Right atrium auricular region (tissue), 2 donors: Measurements from ENCODE around the gene RCAN1. TPM values are rescaled to one million over a fixed set of nuclear protein-coding genes. Genes with fewer than 3 reads are reported as not detected.

ENCODE experiments used
- DNase-seq: peaks from one replicate; pipeline ENCODE4 v3.0.0-alpha.2; 2019; ENCODE audit warnings: low spot score
- H3K27ac ChIP-seq, 2 donors: fragments of 200-600 bp; sonication (generic); 1 replicate in 1 of 2; 2 replicates in 1 of 2; pipeline ENCODE4 v1.5.1; 2016 to 2019
- H3K27me3 ChIP-seq, 2 donors: fragments of 200-600 bp; sonication (generic); one replicate each; pipeline versions ENCODE4 v1.5.1 to v1.6.0; 2017 to 2019
- H3K36me3 ChIP-seq: fragments of 200-600 bp; sonication (generic); one replicate; pipeline ENCODE4 v1.5.1; 2016
- H3K4me1 ChIP-seq, 2 donors: fragments of 200-600 bp; sonication (generic); one replicate each; pipeline versions ENCODE4 v1.5.1 to v1.6.0; 2017 to 2019
- H3K4me3 ChIP-seq, 2 donors: fragments of 200-600 bp; sonication (generic); 1 replicate in 1 of 2; 2 replicates in 1 of 2; pipeline ENCODE4 v1.5.1; 2017 to 2019; ENCODE audit warnings: mild to moderate bottlenecking in 1 of 2, moderate library complexity in 1 of 2
- H3K9me3 ChIP-seq, 2 donors: fragments of 200-600 bp; sonication (generic); one replicate each; pipeline ENCODE4 v1.5.1; 2019
- CTCF ChIP-seq, 2 donors: fragments of 200-600 bp; sonication (generic); IDR thresholded peaks; one replicate each; pipeline ENCODE4 v1.5.1; 2019; ENCODE audit warnings: antibody characterized with exemption in 2 of 2
- total RNA-seq, 2 donors: library from RNA; depleted of rRNA; stranded (reverse); fragments of >200 nt; gene quantifications; one replicate each; pipeline ENCODE4 v1.1.0, GENCODE V29; 2016

RCAN1 gene
- total RNA-seq, 2 donors from 2014 or later, result 26.1 to 38.0 TPM

DNA sequence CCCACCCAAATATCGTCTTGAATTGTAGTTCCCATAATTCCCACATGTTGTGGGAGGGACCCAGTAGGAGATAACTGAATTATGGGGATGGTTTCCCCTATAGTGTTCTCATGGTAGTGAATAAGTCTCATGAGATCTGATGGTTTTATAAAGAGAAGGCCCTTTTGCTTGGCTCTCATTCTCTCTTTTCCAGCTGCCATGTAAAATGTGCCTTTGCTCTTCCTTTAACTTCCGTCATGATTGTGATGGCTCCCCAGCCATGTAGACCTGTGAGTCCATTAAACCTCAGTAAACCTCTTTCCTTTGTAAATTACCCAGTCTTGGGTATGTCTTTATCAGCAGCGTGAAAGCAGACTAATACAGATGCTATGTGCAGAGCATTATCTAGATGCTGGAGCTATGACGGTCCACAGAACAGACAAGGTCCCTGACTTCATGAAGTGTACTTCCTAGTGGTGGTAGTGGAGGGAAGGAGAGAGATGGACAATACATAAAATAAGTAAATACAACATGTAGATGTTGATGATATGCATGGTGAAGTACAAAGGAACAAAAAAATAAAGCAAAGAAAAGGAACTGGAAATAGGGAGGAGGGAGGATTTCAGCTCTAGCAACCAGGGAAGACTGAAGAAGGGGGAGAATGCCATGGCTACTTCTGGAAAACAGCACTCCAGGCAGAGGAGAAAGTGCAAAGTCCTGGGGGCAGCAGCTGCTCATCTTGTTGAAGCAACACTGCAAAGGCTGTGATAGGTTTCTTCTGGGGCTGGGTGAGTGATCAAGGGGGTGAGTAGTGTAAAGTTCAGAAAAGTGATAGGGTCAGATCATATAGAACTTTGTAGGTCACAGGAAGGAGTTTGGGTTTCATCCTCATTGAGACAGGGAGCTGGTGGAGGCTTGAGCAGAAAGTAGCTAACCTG lies 6.8 kb upstream of the RCAN1 start:
- DNase-seq, result no peak
- no peak overlapping the region for H3K27ac ChIP-seq

DNA sequence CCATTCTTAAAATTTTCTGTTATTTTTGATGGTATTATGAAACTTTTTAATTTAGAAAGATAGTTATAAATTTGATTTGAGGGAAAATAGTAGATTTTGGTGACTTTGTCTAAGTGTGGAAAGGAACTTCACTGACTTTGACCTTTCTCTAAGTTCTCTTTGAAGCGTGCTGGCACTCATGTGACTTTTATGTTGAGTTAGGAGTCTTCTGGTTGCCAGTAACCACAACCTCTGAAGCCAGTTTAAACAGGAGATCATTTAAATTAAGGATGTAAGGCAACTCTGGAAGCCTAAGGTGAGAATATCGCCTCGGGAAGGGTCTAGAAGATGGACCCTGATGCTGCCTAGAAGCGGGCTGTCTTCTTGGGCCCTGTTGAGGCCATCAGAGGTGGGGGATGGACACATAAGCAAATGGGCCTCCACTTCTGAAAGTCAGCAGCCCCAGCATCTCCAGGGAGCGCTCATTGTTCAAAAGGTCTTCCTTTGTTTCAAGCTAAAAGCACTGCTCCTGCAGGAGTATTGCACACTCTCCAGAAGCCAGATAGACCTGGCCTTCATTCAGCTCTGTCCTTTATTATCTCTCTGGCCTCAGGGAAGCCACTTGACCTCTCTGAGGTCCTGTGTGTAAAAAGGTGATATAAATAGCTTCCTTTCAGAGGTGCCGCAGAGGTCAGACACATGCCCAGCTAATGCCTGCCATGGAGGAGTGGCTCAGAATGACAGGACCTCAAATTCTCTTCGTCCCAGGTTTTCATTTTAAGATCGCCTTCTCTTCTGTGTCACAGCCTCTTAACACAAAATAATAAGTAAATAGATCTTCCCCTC lies 5.1 kb upstream of the RCAN1 start:
- no peak for DNase-seq
- no peak for TF ChIP-seq CTCF (IDR thresholded peaks at IDR 0.05)
- peaks cover 0 to 8% of the 10 kb centered on the region in 2 donors for H3K4me1 ChIP-seq
- H3K36me3 ChIP-seq, result no peaks in the 10 kb centered on the region
- H3K9me3 ChIP-seq, result no peaks in the 10 kb centered on the region
- H3K4me3 ChIP-seq, result no peak overlapping the region
- H3K27ac ChIP-seq, result peak overlapping the region; percentile 64 to 70
- no peaks in the 10 kb centered on the region for H3K27me3 ChIP-seq

More for the DNA sequence above, 6.8 kb upstream of the RCAN1 start:
- Histone ChIP-seq H3K36me3 (no peaks in the 10 kb centered on the region), H3K4me1 (peaks cover 0 to 3% of the 10 kb centered on the region in 2 donors), H3K27me3 (no peaks in the 10 kb centered on the region), H3K4me3 (no peak overlapping the region), H3K9me3 (no peaks in the 10 kb centered on the region)
- no peak for TF ChIP-seq CTCF (IDR thresholded peaks at IDR 0.05)

DNA sequence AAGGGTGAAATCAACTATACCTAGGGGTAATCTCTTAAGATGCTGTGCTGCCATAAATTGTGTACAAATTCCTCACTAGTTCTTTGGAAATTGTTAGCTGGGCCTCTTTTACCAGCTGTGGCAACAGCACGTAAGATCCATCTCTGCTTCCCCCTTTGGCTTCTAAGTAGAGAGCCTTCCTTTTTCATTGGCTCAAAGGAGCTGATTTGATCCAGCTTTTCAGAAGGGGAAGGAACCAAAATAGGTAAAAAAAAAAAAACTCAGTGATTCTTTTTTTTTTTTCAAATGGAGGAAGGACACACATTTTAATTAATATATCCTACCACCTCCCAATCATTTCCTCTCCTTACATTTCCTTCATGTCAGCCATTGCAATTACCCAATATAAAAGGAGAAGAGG lies 4.0 kb upstream of the RCAN1 start:
- Histone ChIP-seq H3K4me3 (no peak overlapping the region), H3K4me1 (peaks cover 0 to 11% of the 10 kb centered on the region in 2 donors), H3K27me3 (no peaks in the 10 kb centered on the region), H3K9me3 (no peaks in the 10 kb centered on the region), H3K36me3 (no peaks in the 10 kb centered on the region), H3K27ac (no peak overlapping the region)
- no peak for TF ChIP-seq CTCF (IDR thresholded peaks at IDR 0.05)
- no peak for DNase-seq

GRCh38 chr21:34617753-34618339 lies 2.9 kb upstream of the RCAN1 start:
- no peak for TF ChIP-seq CTCF (IDR thresholded peaks at IDR 0.05)
- peak overlapping the region in 1 of 2 donors; percentile 31 for H3K27ac ChIP-seq
- no peak for DNase-seq
- no peaks in the 10 kb centered on the region for H3K9me3 ChIP-seq
- no peaks in the 10 kb centered on the region for H3K27me3 ChIP-seq
- no peaks in the 10 kb centered on the region for H3K36me3 ChIP-seq
- H3K4me3 ChIP-seq, result no peak overlapping the region
- peaks cover 0 to 22% of the 10 kb centered on the region in 2 donors for H3K4me1 ChIP-seq

DNA sequence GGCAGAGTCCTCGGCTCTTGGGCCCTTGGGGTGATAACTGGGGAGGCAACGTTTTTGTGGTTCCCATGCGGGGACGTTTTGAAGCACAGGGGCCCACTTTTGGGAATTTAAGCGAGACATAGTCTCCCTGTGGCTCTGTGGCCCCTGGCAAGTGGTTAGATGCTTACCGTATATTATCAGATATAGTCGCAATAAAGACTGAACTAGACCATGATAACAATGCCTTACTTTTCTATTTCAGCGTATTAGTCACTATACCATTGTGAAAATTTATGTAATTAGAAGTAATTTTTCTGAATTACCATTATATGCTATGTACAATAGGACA lies 538 bp upstream of the RCAN1 start:
- no peak for DNase-seq
- Histone ChIP-seq H3K4me1 (peaks cover 0 to 36% of the 10 kb centered on the region in 2 donors), H3K9me3 (no peaks in the 10 kb centered on the region), H3K4me3 (peak overlapping the region; percentile 74 to 79), H3K36me3 (no peaks in the 10 kb centered on the region), H3K27me3 (no peaks in the 10 kb centered on the region), H3K27ac (peak overlapping the region; percentile 86 to 95)
- no peak for TF ChIP-seq CTCF (IDR thresholded peaks at IDR 0.05)
